Prostate gland (tissue), 2 donors: ENCODE measurements around the gene NTN1. TPM values are rescaled to one million over a fixed set of nuclear protein-coding genes. Genes with fewer than 3 reads are reported as not detected.

Experiments used
- DNase-seq: peaks from one replicate; pipeline ENCODE4 v3.0.0-alpha.2; 2019; ENCODE audit warnings: low spot score
- H3K27ac ChIP-seq, 2 donors: fragments of 200-600 bp; sonication (generic); 2 replicates each; pipeline ENCODE4 v1.5.1; 2017 to 2019
- H3K27me3 ChIP-seq: fragments of 200-600 bp; sonication (generic); replicated peaks from 2 replicates; pipeline ENCODE4 v1.5.1; 2019; ENCODE audit not compliant: insufficient read depth
- H3K36me3 ChIP-seq, 2 donors: fragments of 200-600 bp; sonication (generic); 1 replicate in 1 of 2; 2 replicates in 1 of 2; pipeline versions ENCODE4 v1.5.1 to v1.8.1; 2017 to 2019
- H3K4me1 ChIP-seq: fragments of 200-600 bp; sonication (generic); replicated peaks from 2 replicates; pipeline ENCODE4 v1.5.1; 2019
- H3K4me3 ChIP-seq, 2 donors: fragments of 200-600 bp; sonication (generic); 2 replicates each; pipeline ENCODE4 v1.5.1; 2017 to 2019
- H3K9me3 ChIP-seq: fragments of 200-600 bp; sonication (generic); 2 replicates; pipeline ENCODE4 v1.5.1; 2017
- POLR2A ChIP-seq: fragments of 450-650 bp; IDR thresholded peaks from one replicate; pipeline ENCODE4 v1.6.1; 2016; ENCODE audit warnings: antibody characterized with exemption, mild to moderate bottlenecking
- POLR2AphosphoS5 ChIP-seq: sonication (generic); formaldehyde crosslinking; IDR thresholded peaks from one replicate; pipeline ENCODE4 v1.6.1; 2017; ENCODE audit warnings: antibody characterized with exemption
- WGBS: methylation state at CpG from one replicate; pipeline ENCODE4 v1.1.5; 2018; 5-methylcytosine and 5-hydroxymethylcytosine counted together
- intact Hi-C: fragments of 100-400 bp; cut with DNase I; formaldehyde crosslinking; loops from one replicate; pipeline ENCODE4 v1.14.2; 2022
- total RNA-seq, 2 donors: library from RNA; depleted of rRNA; stranded (reverse); fragments of >200 nt; gene quantifications; one replicate each; pipeline ENCODE4 v1.1.0, GENCODE V29; 2016
- TF ChIP-seq, protein P1 (sequence below), 4 experiments: fragments of 200-600 bp in 2 of 4; fragments of 450-650 bp in 2 of 4; sonication (generic) in 2 of 4; IDR thresholded peaks; 1 replicate in 3 of 4; 2 replicates in 1 of 4; pipeline ENCODE4 v1.5.1; 2016 to 2019; ENCODE audit warnings: antibody characterized with exemption in 4 of 4, mild to moderate bottlenecking in 2 of 4, moderate library complexity in 2 of 4

Gene NTN1
- total RNA-seq, 2 donors from 2014 or later: 9.2 to 11.4 TPM

DNA sequence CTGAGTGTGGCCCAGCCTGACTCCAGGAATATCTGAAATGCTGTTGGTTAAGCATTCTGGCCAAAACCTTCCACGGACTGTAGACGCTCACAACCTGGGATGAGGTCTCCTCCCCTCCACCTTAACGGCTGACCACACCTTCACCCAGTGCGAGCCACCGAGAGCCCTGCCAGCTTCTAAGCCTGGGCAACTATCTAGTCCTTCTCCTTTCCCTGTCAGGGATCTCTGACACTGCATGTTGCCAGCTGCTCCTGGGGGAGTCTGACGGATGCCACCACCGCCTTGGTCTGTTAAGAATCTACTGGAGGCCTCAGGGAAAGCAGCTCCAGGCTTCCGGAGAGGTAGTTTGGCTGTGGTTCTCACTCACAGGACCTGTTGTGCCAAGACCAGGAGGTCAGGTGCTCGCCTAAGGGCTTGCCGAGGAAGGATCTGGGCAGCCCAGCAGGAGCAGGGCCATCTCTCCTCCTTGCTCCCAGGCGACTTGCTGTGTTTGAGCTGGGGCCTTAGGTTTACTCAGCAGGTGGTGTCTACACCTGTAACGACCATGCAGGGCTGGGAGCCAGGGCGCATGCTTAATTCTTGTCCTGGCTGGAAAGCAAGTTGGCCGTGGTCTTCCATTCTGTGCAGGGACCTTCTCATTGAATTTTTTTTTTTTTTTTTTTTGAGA lies 111.8 kb downstream of the NTN1 start:
- Histone ChIP-seq H3K36me3 (no peaks in the 10 kb centered on the region), H3K9me3 (no peaks in the 10 kb centered on the region), H3K4me1 (no peaks in the 10 kb centered on the region), H3K27ac (no peak overlapping the region), H3K4me3 (no peak overlapping the region), H3K27me3 (no peaks in the 10 kb centered on the region)
- peak; percentile 9 for DNase-seq
- intact Hi-C loops: no loop called here
- 49% methylated on average over 14 of the region's 14 CpGs for WGBS
- TF ChIP-seq, protein P1, sequence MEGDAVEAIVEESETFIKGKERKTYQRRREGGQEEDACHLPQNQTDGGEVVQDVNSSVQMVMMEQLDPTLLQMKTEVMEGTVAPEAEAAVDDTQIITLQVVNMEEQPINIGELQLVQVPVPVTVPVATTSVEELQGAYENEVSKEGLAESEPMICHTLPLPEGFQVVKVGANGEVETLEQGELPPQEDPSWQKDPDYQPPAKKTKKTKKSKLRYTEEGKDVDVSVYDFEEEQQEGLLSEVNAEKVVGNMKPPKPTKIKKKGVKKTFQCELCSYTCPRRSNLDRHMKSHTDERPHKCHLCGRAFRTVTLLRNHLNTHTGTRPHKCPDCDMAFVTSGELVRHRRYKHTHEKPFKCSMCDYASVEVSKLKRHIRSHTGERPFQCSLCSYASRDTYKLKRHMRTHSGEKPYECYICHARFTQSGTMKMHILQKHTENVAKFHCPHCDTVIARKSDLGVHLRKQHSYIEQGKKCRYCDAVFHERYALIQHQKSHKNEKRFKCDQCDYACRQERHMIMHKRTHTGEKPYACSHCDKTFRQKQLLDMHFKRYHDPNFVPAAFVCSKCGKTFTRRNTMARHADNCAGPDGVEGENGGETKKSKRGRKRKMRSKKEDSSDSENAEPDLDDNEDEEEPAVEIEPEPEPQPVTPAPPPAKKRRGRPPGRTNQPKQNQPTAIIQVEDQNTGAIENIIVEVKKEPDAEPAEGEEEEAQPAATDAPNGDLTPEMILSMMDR (IDR thresholded peaks at IDR 0.05): no peak
- TF ChIP-seq POLR2AphosphoS5 (no peak), POLR2A (no peak)

DNA sequence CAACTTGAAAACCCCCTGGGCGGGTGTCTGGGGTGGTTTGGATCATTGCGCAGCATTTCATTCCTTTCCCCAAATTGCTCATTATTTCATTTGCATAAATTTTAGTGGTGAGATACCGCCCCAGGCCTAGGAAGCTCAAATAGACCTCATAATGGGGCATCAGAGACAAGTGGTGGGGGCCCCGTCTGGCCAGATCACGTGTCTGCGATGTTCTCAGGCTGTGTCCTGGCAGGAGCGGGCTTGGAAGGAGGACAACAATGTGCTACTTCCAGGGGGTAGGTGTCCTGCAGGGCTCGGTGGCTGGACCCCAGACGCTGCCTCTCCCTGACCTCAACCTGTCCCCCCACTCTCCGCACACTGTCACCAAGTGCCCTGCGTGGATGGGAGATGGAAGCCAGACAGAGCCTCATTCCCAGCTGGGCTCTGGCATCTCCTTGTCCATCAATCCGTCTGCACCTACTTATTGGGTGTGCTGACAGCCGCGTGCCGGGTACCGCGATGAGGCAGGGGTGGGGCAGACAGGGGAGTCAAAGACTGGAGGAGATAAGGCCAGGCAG lies 116.9 kb downstream of the NTN1 start:
- TF ChIP-seq, protein P1 (IDR thresholded peaks at IDR 0.05): no peak
- TF ChIP-seq POLR2A: no peak
- no peak for TF ChIP-seq POLR2AphosphoS5
- 92% methylated on average over 17 of the region's 17 CpGs for WGBS
- Histone ChIP-seq H3K4me3 (no peak overlapping the region), H3K4me1 (no peaks in the 10 kb centered on the region), H3K36me3 (no peaks in the 10 kb centered on the region), H3K27me3 (no peaks in the 10 kb centered on the region), H3K27ac (no peak overlapping the region), H3K9me3 (no peaks in the 10 kb centered on the region)
- intact Hi-C loops: no loop called here
- DNase-seq: no peak

DNA sequence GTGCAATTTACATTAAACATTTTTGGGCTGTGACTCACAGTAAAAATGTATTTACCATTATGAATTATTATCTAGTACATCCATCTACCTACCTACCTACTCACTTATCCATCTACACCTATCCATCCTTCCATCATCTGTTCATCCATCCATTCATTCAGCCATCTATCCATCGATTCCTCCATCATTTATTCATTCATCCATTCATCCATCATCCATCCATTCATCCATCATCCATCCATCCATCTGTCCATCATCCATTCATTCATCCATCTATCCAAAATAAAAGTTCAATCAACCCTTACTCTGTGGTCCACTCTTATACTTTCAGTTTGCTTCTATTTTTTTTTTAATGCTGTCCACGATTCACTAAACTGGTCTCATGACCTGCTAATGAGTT lies 118.4 kb downstream of the NTN1 start:
- intact Hi-C loops: no loop called here
- DNase-seq: no peak

DNA sequence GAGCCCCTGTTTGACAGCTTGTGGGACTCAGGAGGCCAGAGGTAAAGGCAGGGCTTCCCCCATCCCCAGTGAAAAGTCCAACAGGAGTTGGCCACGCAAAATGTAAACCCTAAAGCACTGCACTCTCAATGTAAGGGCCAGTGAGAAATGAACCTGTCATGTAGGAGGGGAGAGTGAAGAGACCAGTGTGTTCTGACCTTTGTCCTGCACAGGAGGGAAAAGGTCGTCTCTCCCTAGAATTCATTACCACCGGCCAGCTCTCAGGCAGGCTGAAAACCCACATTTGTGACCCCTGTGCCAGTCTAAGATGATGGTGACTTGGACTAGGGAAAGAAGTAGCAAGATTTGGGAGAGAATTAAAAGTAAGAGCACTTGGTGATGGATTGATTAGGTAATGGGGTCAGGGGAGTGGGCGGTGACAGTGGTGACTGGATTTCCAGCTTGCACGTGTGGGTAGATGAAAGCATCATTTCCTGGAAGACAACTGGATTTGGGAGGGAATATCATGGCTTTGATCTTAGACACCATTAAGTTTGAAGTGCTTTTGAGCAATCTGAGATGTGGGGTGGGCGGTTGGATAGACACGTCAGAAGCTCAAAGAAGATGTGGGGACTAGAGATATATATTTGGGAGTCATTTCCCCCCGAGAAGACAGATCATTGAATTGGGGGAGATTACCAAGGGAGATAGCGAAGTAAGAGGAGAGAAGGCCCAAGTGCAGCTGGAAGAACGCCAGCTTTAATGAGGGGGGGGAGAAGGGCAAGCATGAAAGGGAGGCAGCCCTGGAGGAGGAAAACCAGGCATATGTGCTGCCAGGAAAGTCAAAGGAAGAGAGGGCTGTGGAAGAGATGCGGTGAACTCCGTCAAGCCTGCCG lies 119.5 kb downstream of the NTN1 start:
- 66% methylated on average over 13 of the region's 13 CpGs for WGBS
- H3K4me1 ChIP-seq: no peaks in the 10 kb centered on the region
- no peak for DNase-seq
- H3K27me3 ChIP-seq: no peaks in the 10 kb centered on the region
- TF ChIP-seq, protein P1 (IDR thresholded peaks at IDR 0.05): no peak
- TF ChIP-seq POLR2AphosphoS5 (no peak), POLR2A (no peak)
- no peak overlapping the region for H3K4me3 ChIP-seq
- no peak overlapping the region for H3K27ac ChIP-seq
- no peaks in the 10 kb centered on the region for H3K36me3 ChIP-seq
- H3K9me3 ChIP-seq: no peaks in the 10 kb centered on the region
- intact Hi-C loops: no loop called here

More for the DNA sequence above, 118.4 kb downstream of the NTN1 start:
- Histone ChIP-seq H3K4me1 (no peaks in the 10 kb centered on the region), H3K27me3 (no peaks in the 10 kb centered on the region), H3K9me3 (no peaks in the 10 kb centered on the region), H3K4me3 (no peak overlapping the region), H3K36me3 (no peaks in the 10 kb centered on the region), H3K27ac (no peak overlapping the region)
- TF ChIP-seq, protein P1 (IDR thresholded peaks at IDR 0.05): no peak
- TF ChIP-seq POLR2A (no peak), POLR2AphosphoS5 (no peak)
- 83% methylated on average over 2 of the region's 2 CpGs for WGBS
